GM19463 (cell line): ENCODE results near the gene NGF.
"Not testable (repeated sequence)": the region's sequence is repeated elsewhere in the genome, so short reads cannot be mapped to it uniquely, and the experiment has no call there.

Source experiments
- ATAC-seq: cut with Tn5 transposase; IDR thresholded peaks from one replicate; pipeline ENCODE4 v1.9.1; 2021; ENCODE audit warnings: mild to moderate bottlenecking, moderate library complexity; ENCODE audit not compliant: unreplicated experiment

The NGF gene

DNA sequence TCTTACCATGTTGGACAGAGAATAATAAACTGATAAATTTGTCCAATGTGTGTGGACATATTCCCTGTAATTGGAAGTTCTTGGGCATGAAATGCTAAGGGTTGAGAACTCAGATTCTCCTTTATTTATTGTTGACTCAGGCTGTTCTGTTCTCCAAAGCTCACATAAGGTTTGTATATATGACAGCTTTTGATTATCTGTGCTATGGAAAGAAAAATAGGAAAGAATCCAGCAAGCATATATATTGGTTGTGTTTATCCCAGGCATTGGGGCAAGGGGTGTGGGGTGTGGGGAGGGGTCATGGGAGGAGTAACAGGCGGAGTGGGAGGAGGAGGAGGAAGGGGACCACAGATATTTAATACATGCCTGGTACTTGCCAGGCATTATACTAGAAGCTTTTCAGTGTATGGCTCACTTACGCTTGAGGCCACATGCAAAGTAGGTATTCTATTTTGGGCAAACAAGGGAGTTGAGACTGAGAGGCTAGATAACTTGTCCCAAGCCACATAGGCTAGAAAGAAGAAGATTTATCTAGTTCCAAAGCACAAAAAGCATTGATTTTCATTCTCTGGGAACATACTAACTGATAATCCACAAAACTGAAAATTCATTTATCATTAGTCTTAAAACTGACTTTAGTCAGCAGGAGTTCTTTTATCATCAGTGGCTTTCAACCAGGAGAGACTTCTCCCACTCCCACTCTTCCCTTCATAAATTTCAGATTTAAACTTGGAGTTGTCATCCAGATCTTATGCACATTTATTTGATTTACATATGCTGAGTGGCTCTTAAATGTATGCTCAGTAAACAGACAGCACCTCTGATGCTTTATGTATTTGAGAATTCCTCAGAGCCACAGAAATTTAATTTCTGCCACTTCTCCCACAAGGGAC lies 27.2 kb downstream of the NGF start:
- no peak for ATAC-seq

DNA sequence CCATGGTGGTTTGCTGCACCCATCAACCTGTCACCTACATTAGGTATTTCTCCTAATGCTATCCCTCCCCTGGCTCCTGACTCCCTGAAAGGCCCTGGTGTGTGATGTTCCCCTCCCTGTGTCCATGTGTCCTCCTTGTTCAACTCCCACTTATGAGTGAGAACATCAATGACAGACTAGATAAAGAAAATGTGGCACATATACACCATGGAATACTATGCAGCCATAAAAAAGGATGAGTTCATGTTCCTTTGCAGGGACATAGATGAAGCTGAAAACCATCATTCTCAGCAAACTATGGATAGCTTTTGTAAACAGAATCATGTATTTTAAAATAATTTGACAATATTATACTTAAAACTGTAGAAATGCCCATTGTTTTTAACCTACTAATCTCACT lies 28.5 kb downstream of the NGF start:
- not testable (repeated sequence) for ATAC-seq

DNA sequence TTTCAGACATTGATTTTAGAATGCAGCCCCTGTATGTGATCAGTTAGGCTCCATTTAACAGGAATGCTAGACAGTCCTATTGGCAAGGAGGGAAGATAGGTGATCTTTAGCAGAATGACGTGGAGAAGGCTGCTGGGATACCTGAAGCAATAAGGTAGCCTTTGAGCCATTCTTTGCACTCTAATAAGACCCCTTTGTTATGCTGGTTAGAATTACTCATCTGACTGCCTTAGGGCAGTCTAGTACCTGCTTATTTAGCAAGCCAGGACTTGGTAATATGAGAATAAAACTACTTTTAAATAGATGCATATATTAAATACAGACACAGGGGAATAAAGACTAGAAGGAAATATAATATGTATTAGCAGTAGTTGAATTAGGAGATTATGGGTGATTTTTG lies 29.1 kb downstream of the NGF start:
- no peak for ATAC-seq

DNA sequence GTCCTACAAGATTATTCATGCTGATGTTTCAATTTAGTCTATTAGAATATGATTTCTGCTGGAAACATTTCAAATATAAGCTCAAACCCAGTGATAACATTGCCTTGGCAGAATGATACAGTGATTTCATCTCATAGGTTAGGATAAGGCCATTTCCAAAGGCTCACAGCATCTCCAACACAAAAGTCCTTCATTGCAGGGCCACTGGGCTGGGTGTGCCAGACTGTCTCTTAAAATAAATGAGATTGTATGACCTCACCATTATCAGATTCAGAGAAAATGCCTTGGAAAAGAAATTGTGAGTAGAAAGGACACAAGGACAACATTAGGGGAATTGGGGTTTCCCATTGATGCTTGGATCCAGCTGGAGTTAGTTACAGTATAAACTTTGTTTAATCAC lies 30.4 kb downstream of the NGF start:
- no peak for ATAC-seq

DNA sequence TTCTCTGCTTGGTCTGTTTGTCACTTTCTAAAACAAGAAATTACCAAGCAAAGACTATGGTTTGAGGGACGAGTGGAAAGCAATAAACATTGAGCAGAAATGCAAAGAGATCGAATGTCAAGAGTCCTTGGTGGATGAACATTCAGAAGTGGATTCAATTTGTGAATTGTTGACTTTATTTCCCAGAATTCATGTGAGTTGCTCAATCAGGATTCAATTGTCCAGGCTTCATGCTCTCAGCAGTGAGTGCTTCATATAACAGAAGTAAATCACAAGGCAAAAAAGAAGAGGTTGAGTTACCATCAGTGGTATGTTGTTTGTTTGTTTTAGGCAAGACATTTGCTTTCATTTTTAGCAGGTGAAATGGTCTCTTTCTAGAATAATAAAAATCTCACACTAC lies 31.9 kb downstream of the NGF start:
- no peak for ATAC-seq

DNA sequence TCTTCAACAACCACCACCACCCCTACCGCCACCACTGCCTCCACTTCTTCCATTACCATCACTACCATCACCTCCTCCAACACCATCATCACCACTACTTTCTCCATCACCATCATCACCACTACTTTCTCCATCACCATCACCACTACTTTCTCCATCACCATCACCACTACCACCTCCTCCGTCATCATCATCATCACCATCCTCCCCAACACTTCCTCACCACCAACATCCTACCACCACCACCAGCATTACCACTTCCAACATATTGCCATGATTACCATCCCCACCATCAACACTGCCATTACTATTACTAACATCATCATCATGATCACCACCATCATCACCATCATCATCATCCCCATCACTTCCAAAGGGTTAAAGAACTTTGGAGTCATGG lies 34.7 kb downstream of the NGF start:
- ATAC-seq = no peak

DNA sequence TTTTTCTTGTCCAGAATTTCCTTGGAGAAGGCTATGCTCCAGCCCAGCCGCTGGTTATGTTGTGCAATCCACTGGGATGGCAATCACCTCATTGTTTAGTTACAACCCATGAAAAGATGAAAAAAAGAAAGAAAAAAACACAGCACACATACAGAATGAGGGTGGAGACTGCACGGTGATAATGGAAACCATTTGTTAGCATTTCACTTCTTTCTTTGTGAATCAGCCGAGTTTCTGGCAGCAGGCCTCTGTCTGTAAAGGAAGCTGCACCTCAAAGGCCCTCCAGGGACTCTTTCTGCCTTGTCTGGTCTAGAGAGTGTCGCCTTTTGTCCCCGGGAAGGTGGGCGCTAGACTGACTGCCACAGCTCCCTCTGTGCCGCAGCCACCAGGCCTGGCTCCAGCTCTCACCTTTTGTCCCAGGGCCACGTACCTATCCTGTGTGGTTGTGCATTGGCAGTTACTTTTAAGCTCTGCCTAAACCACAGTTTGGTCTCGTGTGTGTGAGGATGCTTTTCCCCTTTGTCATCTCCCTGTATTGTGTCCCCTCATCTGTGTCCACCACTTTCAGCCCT lies 35.6 kb downstream of the NGF start:
- ATAC-seq = no peak

DNA sequence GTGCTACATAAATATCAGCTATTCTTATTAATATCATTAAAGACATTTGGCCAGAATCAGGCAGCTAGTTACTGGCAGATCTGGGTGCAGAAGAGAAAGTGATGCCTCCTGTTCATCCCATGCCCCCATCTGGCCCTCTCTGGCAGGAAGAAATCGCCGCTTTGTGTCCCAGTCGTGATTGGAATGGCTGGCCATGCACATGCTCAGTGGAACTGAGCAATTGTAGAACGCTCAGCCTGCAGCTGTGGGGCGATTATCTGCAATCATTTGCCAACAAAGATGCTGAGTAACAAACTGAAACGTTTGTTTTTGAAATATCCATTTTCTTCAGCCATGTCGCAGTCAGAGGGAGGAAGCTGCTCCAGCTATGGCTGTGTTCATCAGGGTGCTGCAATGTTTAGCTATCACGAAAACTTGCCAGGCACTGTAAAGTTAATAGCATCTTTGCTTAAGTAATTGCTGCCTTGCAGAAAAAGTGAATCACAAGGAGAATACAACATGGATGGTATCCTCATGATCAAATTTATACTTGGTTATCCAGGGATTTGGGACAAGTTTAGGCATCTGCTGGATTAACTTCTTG lies 36.5 kb downstream of the NGF start:
- ATAC-seq = no peak

DNA sequence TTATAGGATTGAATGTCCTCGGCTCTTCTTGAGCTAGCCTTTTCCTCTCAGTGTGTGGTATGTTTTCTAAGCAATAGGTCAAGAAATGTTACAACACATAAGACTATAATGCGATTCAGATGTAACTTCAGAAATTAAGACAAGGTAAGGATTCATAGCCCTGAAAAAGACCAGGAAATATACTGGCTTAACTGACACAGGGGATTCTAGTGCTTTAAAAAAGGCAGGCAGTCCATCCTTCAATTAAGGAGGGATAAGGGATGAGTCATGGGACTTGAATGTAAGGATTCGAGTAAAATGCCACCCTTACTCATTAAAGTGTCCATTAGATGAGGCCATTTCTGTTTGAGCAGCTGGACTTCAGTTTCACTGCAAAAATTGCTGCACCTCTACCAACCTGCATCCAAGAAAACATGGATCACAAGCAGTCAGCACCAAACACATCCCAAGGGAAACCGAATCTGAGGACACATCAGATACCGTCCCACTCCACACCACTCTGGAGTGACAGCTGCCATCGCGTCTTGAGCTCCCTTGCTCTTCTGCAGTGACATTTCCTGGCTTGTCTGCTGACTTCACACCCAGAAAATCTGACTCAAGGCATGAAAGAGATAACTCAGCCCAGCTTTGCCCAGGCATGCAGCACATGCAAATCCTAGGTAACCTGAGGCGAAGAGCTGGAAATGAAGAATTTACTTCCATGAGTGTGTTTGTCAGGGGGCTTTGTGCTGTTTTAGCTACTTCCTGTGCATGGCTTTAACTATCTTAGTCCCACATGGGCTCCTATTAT lies 37.8 kb downstream of the NGF start:
- ATAC-seq = no peak

DNA sequence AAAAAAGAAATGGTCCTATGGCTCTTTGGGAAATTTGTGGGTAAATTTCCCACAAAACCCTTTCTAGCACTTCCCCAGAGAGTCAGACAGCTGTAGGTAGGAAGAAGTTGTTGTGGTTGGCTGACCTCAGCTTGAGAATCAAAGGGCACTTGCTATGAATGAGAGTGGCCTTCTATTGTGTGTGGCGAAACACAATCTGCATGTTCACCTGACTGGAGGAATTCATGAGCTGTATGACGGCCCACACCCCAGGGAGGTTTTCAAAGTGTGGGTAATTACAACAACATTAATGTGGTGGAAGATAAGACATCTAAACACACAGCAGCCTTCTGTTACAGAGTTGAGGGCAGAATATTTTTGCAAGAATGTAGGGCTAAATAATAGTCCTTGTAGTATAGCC lies 38.8 kb downstream of the NGF start:
- no peak for ATAC-seq

DNA sequence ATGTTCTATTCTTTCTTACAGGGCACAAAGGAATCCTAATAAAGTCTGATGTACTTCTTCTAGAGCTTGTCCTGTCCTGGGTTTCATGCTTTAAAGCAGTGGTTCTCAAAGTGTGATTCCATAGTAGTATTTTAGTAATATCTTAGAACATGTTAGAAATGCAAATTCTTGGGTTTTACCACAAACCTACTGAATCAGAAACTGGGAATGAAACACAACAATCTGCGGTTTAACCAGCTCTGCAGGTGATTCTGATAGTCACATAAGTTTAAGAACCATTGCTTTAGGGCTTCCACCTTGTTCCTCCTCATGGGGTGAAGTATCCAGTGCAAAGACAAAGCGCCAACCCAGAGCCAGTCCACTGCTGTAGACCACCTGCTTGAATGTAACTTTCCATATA lies 41.1 kb downstream of the NGF start:
- ATAC-seq = peak; percentile 90

DNA sequence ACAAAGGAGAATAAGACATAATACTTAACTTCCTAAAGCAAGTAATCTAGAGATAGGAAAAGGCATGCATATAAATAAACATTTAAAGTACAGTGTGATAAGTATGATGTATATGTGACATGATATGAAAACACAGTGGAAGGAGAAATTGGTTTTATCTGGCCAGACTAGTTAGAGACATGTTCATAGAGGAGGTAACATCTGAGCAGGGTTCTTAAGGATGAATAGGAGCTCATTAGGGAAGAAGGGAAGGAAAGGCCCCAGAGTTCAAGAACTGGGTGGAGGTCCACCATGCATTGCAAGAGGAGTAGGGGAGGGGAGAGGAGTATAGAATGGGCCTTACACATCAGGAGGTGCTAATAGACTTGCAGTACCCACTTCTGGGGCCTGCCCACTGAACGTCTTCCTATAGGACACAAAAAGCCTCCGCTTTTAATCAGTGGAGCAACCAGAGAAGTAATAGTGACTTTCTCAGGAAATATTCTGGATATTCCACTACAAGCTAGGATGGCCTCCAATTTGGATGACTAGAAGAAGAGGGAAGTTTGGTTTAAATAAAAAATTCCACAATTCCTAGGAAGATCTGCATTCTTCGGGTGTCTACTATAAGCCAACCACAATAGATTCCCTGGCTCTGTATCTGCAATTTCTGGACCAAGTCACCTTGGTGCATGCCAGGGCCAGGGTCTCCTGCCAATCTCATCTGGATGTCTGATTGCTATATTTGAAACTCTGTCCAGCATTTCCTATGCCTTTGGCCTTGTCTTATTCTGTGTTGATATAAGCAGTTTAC lies 41.9 kb downstream of the NGF start:
- ATAC-seq = no peak

DNA sequence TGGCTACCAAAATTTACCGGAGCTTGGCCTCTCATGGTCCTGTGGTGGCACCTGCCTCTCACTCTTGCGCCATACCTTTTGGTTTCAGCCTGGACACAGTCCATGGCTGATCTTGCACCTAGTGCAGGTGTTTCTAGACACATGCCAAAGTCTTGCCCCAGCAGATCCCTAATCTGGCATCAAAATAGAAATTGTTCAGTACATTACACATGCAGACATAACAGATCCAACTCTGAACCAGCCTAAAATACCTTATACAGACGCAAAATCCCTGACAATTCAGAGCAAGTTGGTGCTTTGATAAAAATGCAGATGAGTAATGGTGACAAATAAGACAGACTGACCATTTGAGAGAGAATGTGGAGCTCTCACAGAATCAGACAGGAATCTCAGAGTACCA lies 44.1 kb downstream of the NGF start:
- no peak for ATAC-seq

DNA sequence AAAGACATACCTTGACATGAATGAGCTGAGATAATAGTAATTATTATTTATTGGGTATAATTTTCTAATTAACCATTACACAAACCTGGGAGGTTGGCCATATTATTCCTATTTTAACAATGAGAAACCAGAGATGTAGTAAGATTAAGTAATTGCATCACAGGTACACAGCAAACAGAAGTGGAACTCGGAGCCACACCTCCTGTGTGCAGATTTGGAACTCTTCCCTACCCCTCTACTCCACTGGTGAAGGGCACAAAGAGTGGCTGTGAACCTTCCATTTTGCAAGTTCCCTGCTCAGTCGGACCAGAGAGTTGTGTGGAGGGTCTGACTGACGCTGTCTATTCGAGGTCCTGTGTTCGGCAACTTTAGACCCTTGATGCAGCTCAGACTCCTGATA lies 45.0 kb downstream of the NGF start:
- ATAC-seq = no peak

DNA sequence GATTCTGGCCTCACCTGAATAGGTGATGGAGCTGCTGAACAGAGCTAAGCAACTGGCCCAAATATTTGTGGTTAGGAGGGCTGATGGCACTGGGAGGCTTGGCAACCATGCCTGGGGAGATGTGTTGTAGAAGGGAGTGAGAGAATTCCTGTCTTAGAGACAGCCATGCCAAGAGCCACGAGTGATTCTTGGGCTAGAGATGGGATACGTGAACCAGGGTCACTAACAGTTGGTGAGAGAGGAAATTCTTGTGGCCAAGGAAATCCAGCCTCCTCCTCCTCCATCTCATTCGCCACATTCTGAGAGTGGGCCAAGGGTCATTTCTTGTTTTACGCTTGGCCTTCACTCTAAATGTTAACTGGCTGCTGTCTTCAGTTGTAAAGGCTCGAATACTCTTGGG lies 46.3 kb downstream of the NGF start:
- no peak for ATAC-seq

DNA sequence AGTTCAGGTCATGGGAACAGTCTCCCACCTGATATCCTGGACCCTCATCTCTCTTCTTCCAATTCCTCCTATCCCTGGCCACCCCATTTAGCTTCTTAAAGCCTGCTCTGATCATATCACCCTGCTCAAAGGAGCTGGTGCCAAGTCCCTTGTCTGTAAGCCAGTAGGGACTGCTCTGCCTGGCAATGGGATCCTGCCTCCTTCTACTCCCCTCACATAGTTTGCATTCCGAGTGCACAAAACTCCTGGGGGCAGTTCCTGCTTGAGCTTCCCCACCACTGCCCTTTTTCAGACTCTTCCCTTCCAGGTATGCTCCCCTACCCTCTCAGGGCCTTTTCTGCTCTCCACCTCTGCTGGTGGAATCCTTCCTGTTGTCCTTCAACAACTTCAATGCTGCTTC lies 48.1 kb downstream of the NGF start:
- ATAC-seq = no peak

DNA sequence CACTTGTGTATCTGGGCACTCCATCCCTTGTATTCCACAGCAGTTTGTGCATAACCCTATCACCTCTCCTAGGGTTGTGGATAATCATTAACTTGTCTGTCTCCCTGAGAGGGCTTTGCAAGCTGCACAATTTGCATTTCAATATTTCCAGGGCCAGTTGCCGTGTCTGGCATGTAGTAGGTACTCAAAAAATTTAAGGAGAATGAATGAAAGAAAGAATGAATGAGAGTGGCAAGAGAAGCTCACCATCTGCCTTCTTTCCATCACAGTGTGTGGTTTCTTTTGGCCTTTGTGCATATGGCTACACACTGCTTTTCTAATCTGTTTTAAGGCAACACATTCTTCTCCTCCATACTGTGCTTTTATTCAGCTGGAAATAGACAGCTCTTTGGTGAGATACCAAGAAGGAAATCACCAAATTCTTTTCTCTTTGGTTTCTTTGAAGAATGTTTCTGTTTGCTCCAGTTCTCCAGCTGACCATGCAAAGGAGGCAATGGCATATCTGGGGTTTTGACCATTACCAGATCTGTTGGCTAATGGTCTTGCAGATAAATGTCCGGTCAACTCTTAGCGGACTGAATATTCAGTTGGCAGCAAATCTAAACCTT lies 49.4 kb downstream of the NGF start:
- no peak for ATAC-seq

DNA sequence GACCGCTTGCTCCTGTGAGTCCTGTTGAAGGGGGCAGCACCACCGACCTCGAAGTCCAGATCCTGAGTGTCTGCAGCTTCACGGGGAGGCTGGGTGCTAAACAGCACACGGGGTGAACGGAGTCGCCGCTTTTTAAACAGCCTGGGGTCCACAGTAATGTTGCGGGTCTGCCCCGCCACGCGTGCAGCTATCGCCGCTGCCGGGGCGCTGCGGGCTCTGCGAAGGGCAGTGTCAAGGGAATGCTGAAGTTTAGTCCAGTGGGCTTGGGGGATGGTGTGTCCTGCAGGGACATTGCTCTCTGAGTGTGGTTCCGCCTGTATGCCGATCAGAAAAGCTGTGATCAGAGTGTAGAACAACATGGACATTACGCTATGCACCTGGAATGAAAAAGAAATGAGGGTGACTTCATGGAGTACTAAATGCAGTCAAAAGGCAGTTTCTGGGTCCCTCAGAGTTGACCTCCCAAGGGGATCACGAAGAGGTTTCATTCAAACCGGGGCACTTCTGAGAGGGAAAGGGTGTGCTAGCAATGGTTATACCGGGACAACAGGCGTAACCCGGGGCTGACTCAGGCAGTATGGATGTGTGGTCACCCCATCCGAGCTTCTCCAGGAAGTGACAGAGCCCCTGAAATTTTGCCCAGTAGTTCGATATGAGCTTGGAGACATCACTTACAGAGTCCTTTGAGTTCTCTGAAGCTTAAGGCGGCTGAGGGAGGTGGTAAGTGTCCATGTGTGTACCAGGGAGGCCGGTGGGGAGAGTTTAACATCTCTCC lies 51.4 kb downstream of the NGF start:
- ATAC-seq = no peak

DNA sequence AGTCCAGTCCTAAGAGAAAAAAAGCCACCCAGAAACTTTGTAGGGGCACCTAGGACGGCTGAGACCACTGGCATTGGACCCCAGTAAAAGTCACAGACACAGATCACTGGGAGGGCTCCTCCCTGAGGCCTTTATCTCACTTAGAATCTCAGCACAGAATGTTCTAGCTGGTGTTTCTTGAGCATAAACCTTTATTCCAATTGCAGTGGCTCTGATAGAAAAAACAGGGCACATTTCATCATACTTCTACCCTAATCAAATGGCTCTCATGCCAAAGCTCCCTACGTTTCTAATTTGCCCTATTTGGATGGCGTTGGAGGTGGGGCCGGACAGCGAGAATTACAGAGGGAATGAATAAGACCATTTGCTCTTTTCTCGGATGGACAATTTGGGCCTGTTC lies 53.8 kb downstream of the NGF start:
- ATAC-seq = no peak
